HL-60/S4 (cell line): Measurements from ENCODE around the gene CPNE4.
"Not testable (repeated sequence)": the region's sequence is repeated elsewhere in the genome, so short reads cannot be mapped to it uniquely, and the experiment has no call there.

ENCODE experiments used
- in situ Hi-C: fragments of 300-500 bp; cut with MboI; formaldehyde crosslinking; loops from 2 replicates; pipeline ENCODE4 v1.14.3; 2022; ENCODE audit warnings: low sequenced_read_pairs

Gene CPNE4

DNA sequence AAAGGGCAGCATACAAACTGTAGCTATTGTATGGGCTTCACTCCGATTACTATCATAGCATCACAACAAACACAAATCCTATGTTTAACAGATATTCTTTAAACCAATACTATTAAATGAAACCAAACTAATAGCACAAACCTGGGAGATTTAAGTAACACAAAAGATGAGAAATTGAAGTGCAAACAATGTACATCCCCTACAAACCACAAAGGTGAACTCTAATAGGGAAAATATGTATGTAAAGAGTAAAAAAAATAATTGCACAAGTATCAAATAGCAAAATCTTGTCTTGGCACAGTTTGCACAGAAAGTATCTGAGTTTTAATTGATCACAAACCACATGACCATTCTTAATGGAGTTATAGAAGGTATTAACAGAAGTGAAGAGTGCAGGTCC, 138.5 kb downstream of the CPNE4 start:
- in situ Hi-C loops = no loop called here

DNA sequence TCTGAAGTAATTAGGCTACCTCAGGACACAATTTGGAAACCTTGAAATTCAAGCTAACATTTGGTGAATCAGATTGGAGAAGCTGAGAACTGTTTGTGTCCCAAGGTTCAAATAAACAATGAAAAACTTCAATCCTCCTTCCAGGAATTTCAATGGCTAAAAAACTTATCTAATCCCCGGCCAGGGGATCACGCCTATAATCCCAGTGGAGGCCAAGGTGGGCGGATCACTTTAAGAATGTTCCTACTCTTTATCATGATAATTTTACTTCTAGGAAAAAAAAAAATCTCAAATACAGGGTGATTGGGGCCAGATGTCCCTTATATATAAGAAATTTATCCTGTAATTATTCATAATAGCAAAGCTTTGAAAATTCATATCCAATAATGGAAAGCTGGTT, 139.0 kb downstream of the CPNE4 start:
- in situ Hi-C loops = no loop called here

DNA sequence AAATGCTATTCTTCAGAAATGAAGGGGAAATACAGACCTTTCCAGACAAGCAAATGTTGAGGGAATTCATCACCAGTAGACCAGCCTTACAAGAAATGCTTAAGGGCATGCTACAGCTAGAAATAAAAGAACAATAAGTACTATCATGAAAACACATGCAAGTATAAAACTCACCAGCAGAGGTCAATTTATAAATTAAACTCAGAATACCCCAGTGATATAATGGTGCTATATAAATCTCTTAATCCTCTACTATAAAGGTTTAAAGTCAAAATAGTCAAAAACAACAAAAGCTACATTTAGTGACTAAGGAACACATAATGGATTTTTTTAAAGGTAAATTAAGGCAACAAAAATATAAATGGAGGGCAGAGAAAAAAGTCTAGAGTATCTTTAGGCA, 142.5 kb downstream of the CPNE4 start:
- in situ Hi-C loops = no loop called here

DNA sequence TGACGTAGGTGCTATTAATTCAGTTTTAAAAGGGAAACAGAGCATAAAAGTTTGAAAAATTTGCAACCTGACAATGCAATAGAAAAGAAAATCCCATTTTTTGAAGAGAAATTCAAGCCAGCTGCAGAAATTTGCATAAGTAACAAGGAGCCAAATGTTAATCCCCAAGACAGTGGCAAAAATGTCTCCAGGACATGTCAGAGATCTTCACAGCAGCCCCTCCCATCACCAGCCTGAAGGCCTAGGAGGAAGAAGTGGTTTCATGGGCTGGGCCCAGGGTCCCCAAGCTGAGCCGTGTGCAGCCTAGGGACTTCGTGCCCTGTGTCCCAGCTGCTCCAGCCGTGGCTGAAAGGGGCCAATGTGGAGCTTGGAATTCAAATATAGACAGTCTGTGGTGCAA, 148.9 kb downstream of the CPNE4 start:
- in situ Hi-C loops = not testable (repeated sequence)

DNA sequence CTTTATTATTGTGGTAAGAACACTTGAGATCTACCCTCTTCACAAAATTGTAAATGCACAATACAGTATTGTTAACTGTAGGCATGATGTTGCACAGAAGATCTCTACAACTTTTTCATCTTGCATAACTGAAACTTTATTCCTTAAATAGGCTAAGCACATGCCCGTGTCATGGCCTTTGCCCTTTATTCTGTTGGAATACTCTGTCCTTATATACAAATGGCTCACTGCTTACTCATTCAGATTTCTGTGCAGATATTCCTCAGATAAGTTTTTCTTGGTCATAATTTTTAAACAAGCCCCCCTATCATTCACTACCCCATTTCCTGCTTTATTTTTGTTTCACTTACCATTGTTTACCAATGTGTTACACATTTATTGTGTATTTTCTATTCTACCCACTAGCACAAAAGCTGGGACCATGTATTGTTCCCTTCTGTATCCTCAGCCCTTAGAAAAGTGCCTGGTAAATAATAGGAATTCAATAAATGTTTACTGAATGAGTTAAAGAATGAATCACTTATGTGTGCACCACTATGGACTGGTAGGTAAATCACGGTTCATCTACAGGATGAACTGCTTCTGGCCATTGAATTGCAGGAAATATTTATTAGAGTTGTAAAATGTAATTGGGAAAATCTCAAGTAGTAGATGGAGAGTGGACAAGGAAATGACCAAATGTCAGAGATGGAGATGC, 151.0 kb downstream of the CPNE4 start:
- in situ Hi-C loops = no loop called here

DNA sequence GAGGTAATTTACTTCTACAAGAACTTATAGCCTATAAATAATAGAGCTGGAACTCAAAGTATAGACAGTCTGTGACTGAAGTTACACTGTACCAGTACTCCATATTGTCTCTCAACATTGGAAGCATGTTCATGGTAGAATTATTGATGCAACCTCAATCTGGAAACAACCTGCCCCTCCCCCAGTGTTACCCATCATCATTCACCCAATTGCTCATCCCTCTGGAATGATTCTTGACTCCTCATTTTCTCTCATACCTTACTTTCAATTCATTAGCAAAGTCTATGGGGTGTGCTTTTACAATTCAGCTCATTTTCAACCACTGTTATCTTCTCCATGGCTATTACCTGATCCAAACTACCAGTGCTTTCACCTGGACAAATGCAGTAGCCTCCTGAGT, 151.7 kb downstream of the CPNE4 start:
- in situ Hi-C loops = no loop called here

DNA sequence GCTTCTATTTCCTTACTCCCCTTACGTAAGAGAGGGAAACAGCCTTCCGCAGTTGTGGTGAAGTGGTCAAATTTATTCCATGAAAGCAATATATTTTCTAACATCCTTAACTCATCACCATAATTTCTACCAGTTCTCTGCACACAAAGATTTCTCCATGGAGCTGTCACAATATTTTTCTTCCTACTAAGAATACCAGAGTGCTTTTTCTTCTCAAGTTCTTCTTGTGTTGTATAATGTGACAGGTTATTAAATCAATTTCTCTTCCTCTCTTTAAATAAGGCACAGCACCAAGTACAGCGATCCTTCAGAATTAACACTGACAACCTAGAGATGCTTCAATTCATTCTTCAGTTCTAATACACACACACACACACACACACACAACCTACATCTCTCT, 153.0 kb downstream of the CPNE4 start:
- in situ Hi-C loops = no loop called here

DNA sequence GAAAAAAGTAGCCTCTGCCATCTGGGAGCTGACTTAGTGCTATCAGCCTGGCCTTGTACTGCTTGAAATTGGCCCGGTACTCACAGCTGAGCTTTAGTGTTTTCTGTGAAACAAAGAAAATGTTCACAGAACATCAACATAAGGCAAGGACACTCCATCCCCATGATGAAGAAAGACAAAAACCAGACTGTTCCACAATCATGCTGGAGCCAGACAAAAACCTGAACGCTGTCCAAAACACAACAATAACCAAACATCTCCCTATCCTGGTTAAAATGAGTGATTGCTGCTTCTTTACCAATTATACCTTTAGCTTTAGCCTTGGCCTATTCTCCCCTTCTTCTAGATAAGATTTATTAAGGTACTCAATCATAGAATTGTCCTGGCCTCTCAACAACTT, 153.9 kb downstream of the CPNE4 start:
- in situ Hi-C loops = no loop called here

DNA sequence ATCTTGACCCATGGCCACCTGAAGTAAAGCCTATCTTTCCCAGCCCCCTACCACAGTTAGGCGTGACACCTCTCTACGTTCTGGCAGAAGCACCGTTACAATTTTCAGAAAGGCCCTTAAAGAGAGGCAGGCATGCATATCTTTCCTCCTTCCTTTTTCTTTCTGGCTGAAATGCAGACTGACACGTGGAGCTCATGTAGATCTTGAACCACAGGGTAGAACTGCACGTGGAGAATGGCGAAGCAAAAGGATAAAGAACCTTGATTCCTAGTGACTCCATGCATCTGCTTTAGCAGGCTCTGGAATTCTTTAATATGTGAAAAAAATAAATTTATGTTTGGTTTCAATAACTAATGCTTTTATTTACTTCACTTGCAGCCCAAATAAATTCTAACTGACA, 166.6 kb downstream of the CPNE4 start:
- in situ Hi-C loops = no loop called here

DNA sequence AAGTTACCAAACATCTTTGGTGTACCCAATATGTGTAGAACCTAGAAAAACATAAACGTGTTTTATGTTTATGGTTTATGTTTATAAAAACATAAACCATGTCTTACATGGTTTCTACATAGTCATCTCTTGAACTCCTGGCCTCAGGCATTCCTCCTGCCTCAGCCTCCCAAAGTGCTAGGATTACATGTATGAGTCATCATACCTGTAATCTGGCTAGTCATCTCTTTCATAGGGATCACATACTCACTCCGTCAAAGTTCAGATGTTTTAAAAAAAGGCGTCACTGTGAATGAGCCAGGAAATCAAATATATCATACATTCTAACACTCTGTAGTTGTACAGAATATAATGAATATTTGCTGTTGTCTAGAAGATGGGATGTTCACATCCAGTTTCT, 178.6 kb downstream of the CPNE4 start:
- in situ Hi-C loops = no loop called here

DNA sequence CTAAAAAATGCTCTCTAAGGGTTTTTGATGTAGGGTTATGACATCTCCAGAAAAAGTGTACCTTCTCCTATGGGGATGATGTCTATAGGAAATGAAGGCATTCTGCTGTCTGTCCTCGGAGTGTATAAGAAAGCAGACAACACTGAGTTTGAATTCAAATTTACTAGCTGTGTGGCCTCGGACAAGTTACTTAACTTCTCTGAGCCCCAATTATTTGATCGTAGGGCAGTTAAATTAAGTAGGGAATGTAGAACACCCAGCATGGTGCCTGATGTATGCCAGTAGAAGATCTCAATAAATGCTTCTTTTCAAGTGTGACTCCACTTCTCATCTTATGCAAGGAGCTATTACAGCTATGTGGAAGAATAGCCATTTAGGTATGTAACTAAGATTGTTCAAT, 184.6 kb downstream of the CPNE4 start:
- in situ Hi-C loops = no loop called here

DNA sequence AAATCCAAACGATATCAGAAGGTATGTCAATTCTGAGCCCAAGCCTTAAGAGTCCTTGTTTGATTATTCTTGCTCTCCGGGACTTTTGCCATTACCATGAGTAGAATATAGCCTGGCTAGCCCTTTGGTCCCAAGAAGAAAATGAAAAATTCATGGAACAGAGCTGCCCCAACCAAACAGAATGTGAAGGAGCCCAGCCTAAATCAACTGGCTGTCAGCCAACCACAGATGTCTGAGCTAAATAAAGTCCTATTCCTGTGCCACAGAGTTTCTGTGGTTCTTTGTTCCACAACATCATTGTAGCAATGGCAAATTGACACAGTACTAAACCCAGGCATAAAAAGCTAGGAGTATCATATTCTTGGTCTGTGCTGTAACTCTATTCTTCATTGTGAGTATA, 185.2 kb downstream of the CPNE4 start:
- in situ Hi-C loops = no loop called here

DNA sequence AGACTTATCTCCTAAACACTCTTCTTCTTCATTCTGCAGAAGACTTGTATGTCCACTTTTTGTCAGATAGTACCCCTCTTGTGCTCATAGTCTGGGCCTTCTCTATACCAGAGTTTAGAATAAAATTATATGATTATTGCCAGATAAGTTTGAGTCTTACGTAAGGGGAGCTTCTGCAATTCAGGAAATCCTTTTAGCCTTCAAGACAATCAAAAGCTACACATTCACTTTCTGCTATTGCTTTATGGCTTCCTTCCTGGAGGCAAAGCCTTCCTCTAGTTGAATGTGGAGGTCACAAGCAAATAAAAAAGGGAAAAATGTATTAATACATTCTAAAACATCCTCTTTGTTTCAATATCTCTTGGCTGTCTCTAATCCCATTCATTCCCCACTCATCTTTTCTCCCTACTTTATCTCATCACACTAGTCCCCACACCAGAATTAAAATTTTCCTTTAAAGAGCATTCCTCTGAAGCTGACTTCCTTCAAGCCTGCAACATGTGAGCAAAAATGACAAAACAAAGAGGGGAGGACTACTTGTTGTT, 186.8 kb downstream of the CPNE4 start:
- in situ Hi-C loops = no loop called here

DNA sequence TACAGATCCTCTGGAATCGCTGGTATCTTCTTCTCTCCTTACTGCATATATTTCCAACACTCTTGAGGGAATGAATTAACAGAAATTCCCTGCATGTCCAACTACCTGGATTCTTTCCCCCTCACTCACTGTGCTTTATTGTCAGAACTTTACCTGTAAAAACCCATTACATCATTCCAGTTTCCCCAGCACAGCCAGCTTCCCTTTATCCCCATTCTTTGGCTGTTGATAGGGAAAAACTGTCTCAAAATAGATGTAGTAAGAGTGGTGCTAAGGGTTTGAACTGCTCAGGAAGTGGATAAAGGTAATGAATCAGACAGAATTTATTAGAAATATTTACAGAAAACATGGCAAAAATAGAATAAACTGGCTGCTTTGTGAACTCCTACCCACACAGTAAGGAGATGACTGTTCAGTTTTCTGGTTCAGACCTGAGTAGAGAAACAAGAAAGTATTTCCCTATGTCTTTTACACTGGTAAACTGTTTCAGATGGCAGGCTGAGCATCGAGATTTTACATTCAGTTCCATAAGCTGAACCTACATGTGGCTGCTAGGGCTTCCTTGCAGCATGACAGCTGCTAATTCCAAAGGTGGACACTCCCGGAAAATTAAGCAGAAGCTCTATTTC, 188.4 kb downstream of the CPNE4 start:
- in situ Hi-C loops = no loop called here

DNA sequence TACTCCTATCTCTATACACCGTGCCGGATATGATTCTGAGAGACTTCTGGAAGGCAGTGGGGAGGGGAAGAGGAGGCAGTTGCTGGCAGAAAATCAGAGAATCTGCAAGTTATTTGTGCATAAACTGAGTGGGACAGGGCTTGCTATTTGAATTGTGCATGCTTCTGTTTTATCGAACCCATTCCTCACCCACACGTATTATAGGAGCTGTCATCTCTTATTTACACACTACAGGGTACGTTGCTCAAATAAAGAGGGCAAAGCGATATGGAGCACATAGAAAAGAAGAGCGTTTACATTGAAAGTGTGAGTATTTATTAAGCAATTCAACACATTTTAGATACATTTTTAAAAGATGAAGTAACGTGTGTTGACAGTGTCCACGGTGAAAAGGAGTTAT, 191.6 kb downstream of the CPNE4 start:
- in situ Hi-C loops = no loop called here

DNA sequence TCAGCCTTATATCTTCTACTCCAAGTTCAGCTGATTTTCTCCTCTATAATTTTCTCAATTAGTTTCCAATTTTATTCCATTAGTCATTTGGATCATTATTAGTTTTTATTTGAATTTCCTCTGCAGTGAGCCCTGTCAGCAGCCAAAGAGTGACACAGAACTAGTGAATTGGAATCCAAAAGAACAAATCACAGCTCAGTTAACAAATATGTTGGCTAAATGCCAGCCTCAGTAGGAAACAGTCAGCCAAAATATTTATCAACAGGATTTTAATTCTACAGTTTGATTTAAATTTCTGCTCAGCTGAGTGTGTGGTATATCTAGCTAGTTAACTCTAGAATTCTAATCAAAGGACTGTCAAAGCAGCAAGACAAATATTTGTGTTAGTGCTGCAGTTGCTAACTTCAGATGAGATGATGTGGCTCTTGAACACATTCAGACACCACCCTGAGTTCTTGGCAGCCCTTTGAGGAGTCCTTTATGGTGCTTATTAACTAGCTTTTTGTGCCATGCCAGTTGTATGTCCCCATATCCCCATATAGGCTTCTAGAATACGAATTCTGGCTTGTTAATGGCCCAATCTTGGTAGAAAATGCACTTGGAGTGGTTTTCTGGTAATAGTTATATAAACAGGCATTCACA, 194.5 kb downstream of the CPNE4 start:
- in situ Hi-C loops = no loop called here

DNA sequence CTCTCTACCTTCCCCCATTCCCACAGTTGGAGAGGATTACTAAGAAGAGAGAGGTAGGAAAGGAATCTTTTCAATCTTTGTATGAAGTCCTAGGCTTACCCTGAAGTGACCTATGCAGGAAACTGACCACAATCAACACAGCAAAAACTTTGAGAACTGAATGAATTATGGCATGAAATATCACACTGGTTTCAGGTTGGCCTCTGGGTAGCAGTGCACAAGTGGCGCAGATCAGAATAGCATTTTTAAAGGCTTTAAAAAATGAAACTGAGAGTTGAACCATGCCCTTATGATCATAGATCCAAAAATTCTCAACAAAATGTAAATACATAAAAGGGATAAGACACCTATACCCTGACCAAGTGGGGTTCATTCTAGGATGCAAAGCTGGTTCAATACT, 198.9 kb downstream of the CPNE4 start:
- in situ Hi-C loops = no loop called here

DNA sequence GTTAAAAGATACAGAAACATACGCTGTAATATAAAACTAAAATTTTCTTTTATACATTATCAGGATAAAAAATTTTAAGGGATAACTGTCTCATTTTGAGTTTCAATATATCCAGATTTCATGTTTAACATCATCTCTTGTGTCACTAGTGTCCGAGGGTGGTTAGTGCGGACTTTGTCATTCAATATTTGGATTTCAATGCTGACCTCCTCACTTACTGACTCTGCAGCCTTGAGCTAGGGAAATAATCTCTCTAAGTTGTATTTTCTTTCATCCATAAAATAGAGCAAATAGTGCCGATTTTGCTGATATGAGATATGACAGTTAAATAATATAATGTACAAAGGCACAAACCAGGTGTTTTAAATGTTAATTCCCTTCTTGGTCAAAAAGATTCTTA, 203.2 kb downstream of the CPNE4 start:
- in situ Hi-C loops = no loop called here

DNA sequence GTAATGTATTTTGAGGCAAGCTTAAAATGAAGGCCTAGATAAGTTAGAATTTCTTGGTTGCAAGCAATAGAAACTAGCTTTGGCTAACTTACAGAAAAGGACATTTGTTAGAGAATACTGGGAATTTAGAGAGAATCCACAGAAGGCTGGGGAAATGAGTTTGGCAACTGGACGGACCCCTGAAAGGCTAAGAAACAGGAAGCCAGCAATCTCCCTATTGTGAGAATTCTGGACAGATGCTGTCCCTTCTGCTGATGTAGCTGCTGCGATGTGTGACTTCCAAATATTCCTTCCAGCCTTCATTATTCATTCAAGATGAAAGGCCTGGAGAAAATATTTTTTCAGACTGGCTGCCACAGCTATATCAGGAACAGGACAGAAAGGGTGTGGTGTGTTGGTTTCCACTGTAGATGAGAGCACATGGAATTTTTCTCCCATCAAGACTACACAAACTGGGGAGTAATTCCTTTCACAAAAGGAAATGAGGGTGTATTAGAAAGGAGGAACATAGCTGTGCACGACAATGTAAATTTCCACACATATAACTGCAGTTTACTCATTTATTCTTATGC, 213.5 kb downstream of the CPNE4 start:
- in situ Hi-C loops = no loop called here

DNA sequence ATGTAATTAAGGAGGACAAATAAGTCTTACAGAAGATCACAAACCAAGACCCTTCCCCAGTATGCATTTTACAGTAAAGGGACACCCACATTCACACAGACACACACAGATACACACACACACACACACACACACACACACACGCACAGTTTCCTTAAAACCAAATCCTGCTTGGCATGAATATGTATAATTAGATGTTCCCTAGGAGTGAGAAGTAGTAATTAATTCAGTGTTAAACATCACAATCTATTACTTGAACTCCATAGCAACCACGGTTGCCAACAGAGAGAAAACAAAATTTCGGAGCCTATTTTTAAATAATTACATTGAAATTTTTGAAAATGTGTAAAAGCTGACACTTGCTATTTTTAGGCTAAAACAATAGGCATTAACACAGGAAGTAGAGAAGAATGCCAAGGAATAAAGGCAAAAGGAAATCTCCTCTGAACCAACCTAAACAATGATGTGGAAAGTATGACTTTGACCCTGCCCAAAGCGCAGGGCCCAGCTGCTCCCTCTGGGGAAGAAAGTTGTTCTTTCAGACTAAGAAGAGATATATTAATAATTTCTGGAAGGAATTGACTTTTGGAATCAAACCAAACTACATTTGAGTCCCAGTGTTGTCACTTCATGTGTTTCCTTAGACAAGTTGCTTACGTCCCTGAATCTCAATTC, 215.3 kb downstream of the CPNE4 start:
- in situ Hi-C loops = no loop called here

DNA sequence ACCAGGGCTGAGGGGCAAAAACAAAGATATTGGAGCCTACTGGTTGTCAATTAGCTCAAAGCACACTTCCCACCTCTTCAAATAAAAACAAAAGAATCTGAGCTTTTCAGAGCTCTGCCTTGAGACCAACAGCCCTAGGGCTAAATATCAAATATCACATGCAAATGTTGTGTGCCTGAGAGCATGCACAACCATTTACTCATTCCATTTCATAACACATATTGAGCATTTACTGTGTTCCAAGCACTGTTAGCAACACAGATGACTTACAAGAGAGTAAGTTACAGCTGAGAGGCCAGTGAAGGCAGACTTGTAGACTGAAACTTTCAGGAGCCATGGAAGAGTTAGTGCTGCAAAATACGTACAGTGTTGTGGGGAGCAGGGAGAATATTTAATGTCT, 222.4 kb downstream of the CPNE4 start:
- in situ Hi-C loops = no loop called here
